ENCODE data around the gene ZNF740. TPM values are rescaled to one million over a fixed set of nuclear protein-coding genes. Genes with fewer than 3 reads are reported as not detected.

ZNF740 gene
- total RNA-seq, 1 experiment from 2014 or later: 41.2 TPM

DNA sequence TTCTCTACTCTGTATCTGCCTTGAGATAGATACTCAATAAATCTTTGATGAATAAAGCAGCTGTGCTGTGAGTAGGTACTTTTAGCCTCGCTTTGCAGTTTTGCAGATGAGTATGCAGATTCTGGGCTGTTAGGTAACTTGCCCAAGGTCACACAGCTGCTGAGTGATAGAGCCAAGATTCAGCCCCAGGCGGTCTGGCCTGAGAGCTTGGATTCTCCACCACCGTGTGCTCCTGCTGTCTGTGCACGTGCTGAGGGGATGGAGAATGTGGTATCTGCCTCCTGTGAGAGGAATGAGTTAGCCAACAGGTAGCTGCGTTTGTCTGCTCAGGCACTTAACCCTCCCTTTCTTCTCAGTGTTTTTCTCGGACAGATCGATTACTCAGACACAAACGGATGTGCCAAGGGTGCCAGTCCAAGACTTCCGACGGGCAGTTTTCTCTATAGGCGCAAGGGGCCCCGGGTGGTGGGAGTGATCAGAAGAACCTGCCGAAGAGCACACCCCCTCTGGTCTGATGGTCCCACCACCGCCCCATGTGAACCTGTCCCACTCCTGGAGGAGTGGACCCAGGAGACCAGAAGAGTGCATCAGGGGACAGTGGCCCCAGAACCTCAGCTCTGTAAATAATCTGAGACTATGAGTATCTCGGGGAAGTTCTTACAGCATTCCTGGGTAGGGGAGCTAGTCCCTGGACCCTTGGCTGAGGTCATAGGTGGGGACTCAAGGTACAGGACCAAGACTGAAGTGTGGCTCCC is 6.8 kb downstream of the ZNF740 start:
- Histone ChIP-seq H2AK5ac (ENCODE audit: insufficient read length, low read length) (no peak overlapping the region), H4K20me1 (ENCODE audit: control insufficient read depth, insufficient read depth, insufficient read length) (no peaks in the 10 kb centered on the region), H3K9me3 (ENCODE audit: control insufficient read depth, low read depth, low read length) (no peaks in the 10 kb centered on the region), H3K18ac (ENCODE audit: insufficient read length, low read depth, low read length) (no peak overlapping the region), H2BK5ac (ENCODE audit: insufficient read length, low read length) (no peak overlapping the region), H2BK120ac (ENCODE audit: low read depth, low read length, poor library complexity, severe bottlenecking) (no peak overlapping the region), H3K4me2 (ENCODE audit: insufficient read depth, insufficient read length, low read length) (no peak overlapping the region), H3K27me3 (ENCODE audit: insufficient read depth, low read length) (no peaks in the 10 kb centered on the region), H2AFZ (ENCODE audit: low read length) (no peak overlapping the region), H3K23ac (ENCODE audit: insufficient read length, low read depth, low read length) (no peak overlapping the region), H4K5ac (ENCODE audit: insufficient read length, low read depth, low read length) (no peak overlapping the region), H2BK20ac (ENCODE audit: low read depth, low read length, poor library complexity, severe bottlenecking) (no peak overlapping the region), H3K79me1 (ENCODE audit: insufficient read depth, low read depth, low read length, poor library complexity, severe bottlenecking) (no peaks in the 10 kb centered on the region), H3K27ac (ENCODE audit: insufficient read length, low read depth, low read length) (no peak overlapping the region), H4K8ac (replicated peaks; ENCODE audit: insufficient read length, low read depth, low read length) (no peak overlapping the region), H2BK15ac (ENCODE audit: low read depth, low read length) (no peak overlapping the region), H3K4ac (ENCODE audit: low read depth, low read length) (no peak overlapping the region), H3T11ph (ENCODE audit: low read length) (no peak overlapping the region), H3K4me1 (ENCODE audit: insufficient read depth, low read length) (no peaks in the 10 kb centered on the region), H3K14ac (ENCODE audit: insufficient read depth, low read length) (no peak overlapping the region), H2BK12ac (ENCODE audit: insufficient read length, low read depth, low read length) (no peak overlapping the region), H3K56ac (ENCODE audit: insufficient read length, low read depth, low read length) (no peak overlapping the region), H4K91ac (ENCODE audit: insufficient read length, low read depth, low read length) (no peak overlapping the region), H3K23me2 (ENCODE audit: insufficient read length, low read depth, low read length, poor library complexity, severe bottlenecking) (no peaks in the 10 kb centered on the region), H3K9ac (ENCODE audit: extremely low read depth, insufficient read length, low read length) (no peak overlapping the region), H3K79me2 (ENCODE audit: insufficient read depth, low read length) (no peaks in the 10 kb centered on the region)
- no peak for DNase-seq
- WGBS (ENCODE audit: extremely low coverage, insufficient read length, low lambda C conversion rate): no CpG with 5 or more reads among the region's 15 CpGs
- H3K36me3 Mint-ChIP-seq (ENCODE audit: insufficient read depth in 1 of 3, low read depth in 3 of 3): peaks cover 34 to 56% (median 49%) of the 10 kb centered on the region in 3 experiments; a peak in 6 of 7 replicates
- TF ChIP-seq, protein P1, sequence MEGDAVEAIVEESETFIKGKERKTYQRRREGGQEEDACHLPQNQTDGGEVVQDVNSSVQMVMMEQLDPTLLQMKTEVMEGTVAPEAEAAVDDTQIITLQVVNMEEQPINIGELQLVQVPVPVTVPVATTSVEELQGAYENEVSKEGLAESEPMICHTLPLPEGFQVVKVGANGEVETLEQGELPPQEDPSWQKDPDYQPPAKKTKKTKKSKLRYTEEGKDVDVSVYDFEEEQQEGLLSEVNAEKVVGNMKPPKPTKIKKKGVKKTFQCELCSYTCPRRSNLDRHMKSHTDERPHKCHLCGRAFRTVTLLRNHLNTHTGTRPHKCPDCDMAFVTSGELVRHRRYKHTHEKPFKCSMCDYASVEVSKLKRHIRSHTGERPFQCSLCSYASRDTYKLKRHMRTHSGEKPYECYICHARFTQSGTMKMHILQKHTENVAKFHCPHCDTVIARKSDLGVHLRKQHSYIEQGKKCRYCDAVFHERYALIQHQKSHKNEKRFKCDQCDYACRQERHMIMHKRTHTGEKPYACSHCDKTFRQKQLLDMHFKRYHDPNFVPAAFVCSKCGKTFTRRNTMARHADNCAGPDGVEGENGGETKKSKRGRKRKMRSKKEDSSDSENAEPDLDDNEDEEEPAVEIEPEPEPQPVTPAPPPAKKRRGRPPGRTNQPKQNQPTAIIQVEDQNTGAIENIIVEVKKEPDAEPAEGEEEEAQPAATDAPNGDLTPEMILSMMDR (conservative IDR thresholded peaks at IDR 0.05): no peak
- H3K4me3 Mint-ChIP-seq: no peak overlapping the region
- H3K27ac Mint-ChIP-seq: no peak overlapping the region
- H3K4me1 Mint-ChIP-seq: peaks cover 14 to 15% of the 10 kb centered on the region in 2 experiments
- H3K9me3 Mint-ChIP-seq: no peaks in the 10 kb centered on the region
- peaks cover 16% of the 10 kb centered on the region for H3K27me3 Mint-ChIP-seq (ENCODE audit: low read depth)
